Transverse colon (tissue), 3 donors: ENCODE measurements around the gene HPCAL1.

Experiments used
- POLR2A ChIP-seq: fragments of 450-650 bp; IDR thresholded peaks from one replicate; pipeline ENCODE4 v1.6.1; 2016; ENCODE audit warnings: antibody characterized with exemption, mild to moderate bottlenecking, moderate library complexity
- TF ChIP-seq, protein P1 (sequence below), 5 experiments: fragments of 200-600 bp in 3 of 5; fragments of 450-650 bp in 2 of 5; sonication (generic) in 3 of 5; IDR thresholded peaks; 1 replicate in 2 of 5; 2 replicates in 3 of 5; pipeline ENCODE4 v1.5.1; 2016 to 2017; ENCODE audit warnings: antibody characterized with exemption in 5 of 5, inconsistent platforms in 3 of 5, mild to moderate bottlenecking in 2 of 5, moderate library complexity in 1 of 5

GRCh38 chr2:10428355-10428754 is 125.7 kb downstream of the HPCAL1 start:
- TF ChIP-seq POLR2A, result no peak
- TF ChIP-seq, protein P1, sequence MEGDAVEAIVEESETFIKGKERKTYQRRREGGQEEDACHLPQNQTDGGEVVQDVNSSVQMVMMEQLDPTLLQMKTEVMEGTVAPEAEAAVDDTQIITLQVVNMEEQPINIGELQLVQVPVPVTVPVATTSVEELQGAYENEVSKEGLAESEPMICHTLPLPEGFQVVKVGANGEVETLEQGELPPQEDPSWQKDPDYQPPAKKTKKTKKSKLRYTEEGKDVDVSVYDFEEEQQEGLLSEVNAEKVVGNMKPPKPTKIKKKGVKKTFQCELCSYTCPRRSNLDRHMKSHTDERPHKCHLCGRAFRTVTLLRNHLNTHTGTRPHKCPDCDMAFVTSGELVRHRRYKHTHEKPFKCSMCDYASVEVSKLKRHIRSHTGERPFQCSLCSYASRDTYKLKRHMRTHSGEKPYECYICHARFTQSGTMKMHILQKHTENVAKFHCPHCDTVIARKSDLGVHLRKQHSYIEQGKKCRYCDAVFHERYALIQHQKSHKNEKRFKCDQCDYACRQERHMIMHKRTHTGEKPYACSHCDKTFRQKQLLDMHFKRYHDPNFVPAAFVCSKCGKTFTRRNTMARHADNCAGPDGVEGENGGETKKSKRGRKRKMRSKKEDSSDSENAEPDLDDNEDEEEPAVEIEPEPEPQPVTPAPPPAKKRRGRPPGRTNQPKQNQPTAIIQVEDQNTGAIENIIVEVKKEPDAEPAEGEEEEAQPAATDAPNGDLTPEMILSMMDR (IDR thresholded peaks at IDR 0.05), result no peak
